NT2/D1 (cell line): Measurements from ENCODE around the gene N4BP2.

ENCODE experiments used
- SUZ12 ChIP-seq: IDR thresholded peaks from 2 replicates; pipeline ENCODE4 v1.6.1; 2011; ENCODE audit not compliant: insufficient read length, insufficient read depth; ENCODE audit errors: extremely low read depth
- YY1 ChIP-seq: IDR thresholded peaks from 2 replicates; pipeline ENCODE4 v1.6.1; 2011; ENCODE audit not compliant: insufficient read length, insufficient read depth
- ZNF274 ChIP-seq: IDR thresholded peaks from 2 replicates; pipeline ENCODE4 v1.6.1; 2011; ENCODE audit warnings: mild to moderate bottlenecking, low read depth, low read length

DNA sequence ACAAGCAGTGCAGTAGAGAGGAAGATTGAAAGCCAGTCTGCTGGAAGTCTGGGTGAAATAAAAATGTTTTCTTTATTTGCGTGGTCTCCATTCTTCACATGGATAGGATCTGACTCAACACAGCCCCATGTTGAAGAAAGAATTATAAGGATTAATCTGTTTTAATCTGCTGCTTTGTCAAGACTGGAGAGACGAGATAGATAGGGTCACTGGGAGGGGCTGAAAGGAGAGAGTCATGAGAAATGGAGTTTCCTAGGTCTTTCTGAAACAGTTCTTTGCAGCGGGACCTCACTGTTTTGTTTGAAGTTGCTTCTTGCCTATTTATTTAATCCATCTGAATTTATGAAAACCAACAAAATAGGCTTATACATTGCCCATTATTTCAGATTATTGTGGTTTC lies 107.8 kb downstream of the N4BP2 start:
- no peak for TF ChIP-seq ZNF274
- no peak for TF ChIP-seq SUZ12
- no peak for TF ChIP-seq YY1
